H1 (cell line): ENCODE results near the gene TYK2. TPM values are rescaled to one million over a fixed set of nuclear protein-coding genes. Genes with fewer than 3 reads are reported as not detected.

ENCODE experiments used
- CBX5 ChIP-seq: fragments of 300-800, 300-1000 bp; sonication (generic); IDR thresholded peaks from 2 replicates; pipeline ENCODE4 v1.7.1; 2016; ENCODE audit warnings: antibody characterized with exemption, low read length, low read depth
- MAFK ChIP-seq: IDR thresholded peaks from 2 replicates; pipeline ENCODE4 v1.6.1; 2012; ENCODE audit warnings: low read depth, mild to moderate bottlenecking, improper control_type of control experiment, low read length
- NRF1 ChIP-seq: IDR thresholded peaks from 2 replicates; pipeline ENCODE4 v1.6.1; 2011; ENCODE audit warnings: mild to moderate bottlenecking, low read depth, low read length, improper control_type of control experiment
- PHF8 ChIP-seq: fragments of 200-600 bp; sonication (generic); conservative IDR thresholded peaks from 2 replicates; pipeline ENCODE4 v1.7.1; 2012; ENCODE audit warnings: low read depth, mild to moderate bottlenecking, inconsistent platforms, low read length, moderate library complexity
- polyA plus RNA-seq, 7 experiments: library from polyadenylated mRNA; depleted of rRNA in 3 of 7; stranded (reverse) in 5 of 7; unstranded in 2 of 7; fragments of >200 nt in 5 of 7; fragments of 200-250 nt in 2 of 7; gene quantifications; 1 replicate in 5 of 7; 2 replicates in 1 of 7; 4 replicates in 1 of 7; pipeline versions ENCODE4 v1.2.1 to v1.2.3, GENCODE V29; 2011 to 2013; ENCODE audit warnings: missing spikeins in 2 of 7, mixed read lengths in 2 of 7
- total RNA-seq: library from RNA; stranded (reverse); fragmentation: NEBNext Ultra II Directional; extraction: Animal tissue kit (Norgen Biotek cat#: 25700); gene quantifications from 2 replicates; pipeline ENCODE4 v1.2.1, GENCODE V29; 2021

The TYK2 gene
- total and polyA plus RNA-seq, 2 of the 8 experiments (the other 6 are each of a cell fraction or from before 2014, with no cell fraction given), result 32.1 to 40.8 TPM

GRCh38 chr19:10416083-10416379 is 35.7 kb upstream of the TYK2 start (continued):
- TF ChIP-seq PHF8, result no peak
- no peak for TF ChIP-seq MAFK
- TF ChIP-seq CBX5, result no peak
- TF ChIP-seq NRF1, result no peak
